Measurements from ENCODE around the gene PARP9. TPM values are rescaled to one million over a fixed set of nuclear protein-coding genes. Genes with fewer than 3 reads are reported as not detected.
"Not testable (repeated sequence)": the region's sequence is repeated elsewhere in the genome, so short reads cannot be mapped to it uniquely, and the experiment has no call there.

The PARP9 gene
- total RNA-seq, 1 experiment from 2014 or later, result 22.1 TPM

- DNase-seq (ENCODE audit: low read depth), result no peak
These were observed 40.8 kb downstream of the PARP9 start for GRCh38 chr3:122523317-122523716.

- DNase-seq (ENCODE audit: low read depth), result no peak
These were observed 43.2 kb downstream of the PARP9 start for GRCh38 chr3:122520861-122521260.

GRCh38 chr3:122519693-122520092 is 44.4 kb downstream of the PARP9 start:
- no peak for DNase-seq (ENCODE audit: low read depth)

- DNase-seq (ENCODE audit: low read depth), result no peak
These were observed 47.2 kb downstream of the PARP9 start for GRCh38 chr3:122516846-122517360.

GRCh38 chr3:122515870-122516269 is 48.2 kb downstream of the PARP9 start:
- no peak for DNase-seq (ENCODE audit: low read depth)

GRCh38 chr3:122515020-122515468 is 49.1 kb downstream of the PARP9 start:
- no peak for DNase-seq (ENCODE audit: low read depth)

GRCh38 chr3:122514123-122515019 is 49.7 kb downstream of the PARP9 start, which contains the start of gene KPNA1:
TSS of gene KPNA1 (minus strand) at chr3:122514939. CDS start at chr3:122496565, 18,374 bp downstream.
- peak; percentile 88 for DNase-seq (ENCODE audit: low read depth)

- DNase-seq (ENCODE audit: low read depth), result peak; percentile 15
These were observed 50.5 kb downstream of the PARP9 start for GRCh38 chr3:122513386-122514122.

- no peak for DNase-seq (ENCODE audit: low read depth)
These were observed 51.8 kb downstream of the PARP9 start for GRCh38 chr3:122512284-122512683.

- no peak for DNase-seq (ENCODE audit: low read depth)
These were observed 53.1 kb downstream of the PARP9 start for GRCh38 chr3:122510878-122511535.

- DNase-seq (ENCODE audit: low read depth), result peak; percentile 91
These were observed 55.2 kb downstream of the PARP9 start for GRCh38 chr3:122508944-122509343.

GRCh38 chr3:122508135-122508914 is 55.8 kb downstream of the PARP9 start:
- peak; percentile 26 for DNase-seq (ENCODE audit: low read depth)

- no peak for DNase-seq (ENCODE audit: low read depth)
These were observed 57.6 kb downstream of the PARP9 start for GRCh38 chr3:122506450-122506849.

- DNase-seq (ENCODE audit: low read depth), result no peak
These were observed 58.4 kb downstream of the PARP9 start for GRCh38 chr3:122505676-122506075.

GRCh38 chr3:122502941-122503340 is 61.2 kb downstream of the PARP9 start:
- no peak for DNase-seq (ENCODE audit: low read depth)

- DNase-seq (ENCODE audit: low read depth), result no peak
These were observed 62.0 kb downstream of the PARP9 start for GRCh38 chr3:122502139-122502538.

GRCh38 chr3:122500964-122501363 is 63.1 kb downstream of the PARP9 start:
- DNase-seq (ENCODE audit: low read depth), result not testable (repeated sequence)

GRCh38 chr3:122498152-122498551 is 65.9 kb downstream of the PARP9 start:
- DNase-seq (ENCODE audit: low read depth), result no peak

- DNase-seq (ENCODE audit: low read depth), result peak; percentile 93
These were observed 66.7 kb downstream of the PARP9 start for GRCh38 chr3:122497425-122497824.

- no peak for DNase-seq (ENCODE audit: low read depth)
These were observed 67.6 kb downstream of the PARP9 start for GRCh38 chr3:122496508-122496907.

- peak; percentile 94 for DNase-seq (ENCODE audit: low read depth)
These were observed 70.8 kb downstream of the PARP9 start for GRCh38 chr3:122493296-122493695.
